GM18861 (cell line): ENCODE results near the gene PARVA.

Experiments used
- ATAC-seq: cut with Tn5 transposase; IDR thresholded peaks from one replicate; pipeline ENCODE4 v1.9.1; 2021; ENCODE audit not compliant: unreplicated experiment

The PARVA gene

GRCh38 chr11:12544986-12545775 lies 167.8 kb downstream of the PARVA start:
- ATAC-seq, result no peak

- ATAC-seq, result no peak
Measured at GRCh38 chr11:12546122-12546521, 168.8 kb downstream of the PARVA start.

GRCh38 chr11:12546660-12547059 lies 169.3 kb downstream of the PARVA start:
- ATAC-seq, result no peak

- ATAC-seq, result no peak
Measured at GRCh38 chr11:12547953-12548650, 170.7 kb downstream of the PARVA start.

GRCh38 chr11:12552692-12553091 lies 175.3 kb downstream of the PARVA start:
- ATAC-seq, result no peak

- ATAC-seq, result no peak
Measured at GRCh38 chr11:12554122-12554521, 176.8 kb downstream of the PARVA start.

- ATAC-seq, result no peak
Measured at GRCh38 chr11:12556155-12556554, 178.8 kb downstream of the PARVA start.

- ATAC-seq, result no peak
Measured at GRCh38 chr11:12556788-12557384, 179.5 kb downstream of the PARVA start.

- no peak for ATAC-seq
Measured at GRCh38 chr11:12559011-12559410, 181.6 kb downstream of the PARVA start.

- ATAC-seq, result no peak
Measured at GRCh38 chr11:12560362-12560761, 183.0 kb downstream of the PARVA start.

- no peak for ATAC-seq
Measured at GRCh38 chr11:12560861-12561260, 183.5 kb downstream of the PARVA start.

GRCh38 chr11:12564012-12564411 lies 186.6 kb downstream of the PARVA start:
- ATAC-seq, result no peak

GRCh38 chr11:12565406-12565805 lies 188.0 kb downstream of the PARVA start:
- no peak for ATAC-seq

- no peak for ATAC-seq
Measured at GRCh38 chr11:12567746-12568460, 190.5 kb downstream of the PARVA start.

- no peak for ATAC-seq
Measured at GRCh38 chr11:12569499-12570425, 192.4 kb downstream of the PARVA start.

- ATAC-seq, result no peak
Measured at GRCh38 chr11:12573707-12574485, 196.5 kb downstream of the PARVA start.

GRCh38 chr11:12577725-12578644 lies 200.6 kb downstream of the PARVA start:
- no peak for ATAC-seq

- ATAC-seq, result no peak
Measured at GRCh38 chr11:12581416-12581815, 204.0 kb downstream of the PARVA start.

GRCh38 chr11:12581923-12582322 lies 204.6 kb downstream of the PARVA start:
- no peak for ATAC-seq
